ENCODE data around the gene KCNMB3.

DNA sequence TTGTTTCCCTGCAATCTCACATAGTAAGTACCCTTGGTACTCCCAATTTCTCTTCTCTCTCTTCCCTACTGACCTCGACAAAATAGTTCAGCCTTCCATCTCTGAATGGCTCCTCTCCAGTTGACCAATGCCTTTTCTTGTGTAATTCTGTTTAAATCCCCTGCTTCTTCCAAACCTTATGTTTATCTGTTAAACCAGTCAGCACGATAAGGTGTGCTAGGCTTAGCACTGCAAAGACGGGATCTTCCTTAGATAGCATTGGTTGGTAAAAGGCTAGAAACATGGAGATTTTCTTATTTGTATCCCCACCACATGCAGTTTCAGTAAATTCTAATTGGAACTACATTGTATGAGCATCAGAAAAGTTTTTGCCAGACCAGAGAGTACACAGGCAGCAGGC is 25.8 kb upstream of the KCNMB3 start:
- TF ChIP-seq, protein P1, sequence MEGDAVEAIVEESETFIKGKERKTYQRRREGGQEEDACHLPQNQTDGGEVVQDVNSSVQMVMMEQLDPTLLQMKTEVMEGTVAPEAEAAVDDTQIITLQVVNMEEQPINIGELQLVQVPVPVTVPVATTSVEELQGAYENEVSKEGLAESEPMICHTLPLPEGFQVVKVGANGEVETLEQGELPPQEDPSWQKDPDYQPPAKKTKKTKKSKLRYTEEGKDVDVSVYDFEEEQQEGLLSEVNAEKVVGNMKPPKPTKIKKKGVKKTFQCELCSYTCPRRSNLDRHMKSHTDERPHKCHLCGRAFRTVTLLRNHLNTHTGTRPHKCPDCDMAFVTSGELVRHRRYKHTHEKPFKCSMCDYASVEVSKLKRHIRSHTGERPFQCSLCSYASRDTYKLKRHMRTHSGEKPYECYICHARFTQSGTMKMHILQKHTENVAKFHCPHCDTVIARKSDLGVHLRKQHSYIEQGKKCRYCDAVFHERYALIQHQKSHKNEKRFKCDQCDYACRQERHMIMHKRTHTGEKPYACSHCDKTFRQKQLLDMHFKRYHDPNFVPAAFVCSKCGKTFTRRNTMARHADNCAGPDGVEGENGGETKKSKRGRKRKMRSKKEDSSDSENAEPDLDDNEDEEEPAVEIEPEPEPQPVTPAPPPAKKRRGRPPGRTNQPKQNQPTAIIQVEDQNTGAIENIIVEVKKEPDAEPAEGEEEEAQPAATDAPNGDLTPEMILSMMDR (IDR thresholded peaks at IDR 0.05; ENCODE audit: low read length) = no peak
- no peak for TF ChIP-seq EZH2 (optimal IDR thresholded peaks at IDR 0.05; ENCODE audit: low read depth, low read length)
- no peak for TF ChIP-seq EZH2phosphoT487 (IDR thresholded peaks at IDR 0.05; ENCODE audit: low read length)
